Activated CD4-positive, alpha-beta memory T cell treated with anti-CD3 and anti-CD28 coated beads, Interleukin-2, amount 10 ng/mL, durations not matched to agents 7 days and 5 days (primary cell): ENCODE data around the gene HCAR3. TPM values are rescaled to one million over a fixed set of nuclear protein-coding genes. Genes with fewer than 3 reads are reported as not detected.
A peak's percentile ranks its signal among the peaks of the same experiment; 100 is the strongest.
"Not testable (repeated sequence)": the region's sequence is repeated elsewhere in the genome, so short reads cannot be mapped to it uniquely, and the experiment has no call there.

ENCODE experiments used
- CTCF ChIA-PET: fragments of 350-600 bp; sonication (Branson Sonifier 250); formaldehyde crosslinking; loops from one replicate; lab custom pipeline; 2021; ENCODE audit warnings: antibody characterized with exemption, inconsistent platforms; lab: Charles Lee
- POLR2A ChIA-PET: fragments of 350-600 bp; sonication (Branson Sonifier 250); formaldehyde crosslinking; loops from one replicate; lab custom pipeline; 2021; ENCODE audit warnings: antibody characterized with exemption; lab: Charles Lee
- DNase-seq: peaks from one replicate; pipeline ENCODE4 v3.0.0-alpha.2; 2020
- H3K27ac Mint-ChIP-seq: one replicate; pipeline ENCODE4 v1.8.0; 2021; ENCODE audit warnings: mild to moderate bottlenecking, mixed read lengths
- H3K27me3 Mint-ChIP-seq: one replicate; pipeline ENCODE4 v1.8.0; 2021; ENCODE audit warnings: mixed read lengths
- H3K36me3 Mint-ChIP-seq: one replicate; pipeline ENCODE4 v1.8.0; 2021; ENCODE audit warnings: low read depth, mixed read lengths
- H3K4me1 Mint-ChIP-seq: one replicate; pipeline ENCODE4 v1.8.0; 2021; ENCODE audit warnings: mixed read lengths
- H3K4me3 Mint-ChIP-seq: one replicate; pipeline ENCODE4 v1.8.0; 2021; ENCODE audit warnings: mild to moderate bottlenecking, mixed read lengths
- H3K9me3 Mint-ChIP-seq: one replicate; pipeline ENCODE4 v1.8.0; 2021; ENCODE audit warnings: mixed read lengths
- total RNA-seq, 2 experiments: library from RNA; stranded (reverse); gene quantifications; one replicate each; pipeline ENCODE4 v1.2.3, GENCODE V29; 2021

Gene HCAR3
- total RNA-seq, 2 experiments from 2014 or later = not detected

DNA sequence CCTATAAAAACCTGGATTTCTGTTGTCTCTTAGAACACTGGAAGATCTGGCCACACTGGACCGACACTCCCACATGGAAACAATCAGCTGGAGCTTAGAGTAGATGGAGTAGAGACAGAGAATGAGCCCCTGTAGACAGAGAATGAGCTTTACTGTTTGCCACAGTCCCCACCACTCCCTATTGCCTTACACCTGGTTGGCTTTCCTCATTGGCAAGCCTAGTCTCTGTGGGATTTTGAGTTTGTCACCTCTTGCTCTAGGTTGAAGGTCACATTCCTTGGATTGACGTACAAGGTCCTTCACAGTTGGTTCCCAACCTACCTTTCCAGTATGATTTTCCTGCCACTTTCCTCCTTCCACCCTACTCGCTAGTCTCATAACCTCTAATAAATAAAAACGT, 16.0 kb upstream of the HCAR3 start:
- Mint-ChIP-seq H3K27ac (peak overlapping the region; percentile 40), H3K4me1 (peaks cover 64% of the 10 kb centered on the region), H3K9me3 (peaks cover 6% of the 10 kb centered on the region), H3K36me3 (peaks cover 8% of the 10 kb centered on the region), H3K27me3 (no peaks in the 10 kb centered on the region), H3K4me3 (no peak overlapping the region)
- POLR2A ChIA-PET = interaction anchor here (1.2 to 1.4 kb wide), 3 partner anchors 10 to 343 kb away, joined by 3 to 4 read pairs (median 3); no protein-coding TSS in a partner anchor
- CTCF ChIA-PET = interaction anchor here (1.6 kb wide), 1 partner anchor 9 kb away, joined by 4 read pairs; no protein-coding TSS in a partner anchor
- no peak for DNase-seq

DNA sequence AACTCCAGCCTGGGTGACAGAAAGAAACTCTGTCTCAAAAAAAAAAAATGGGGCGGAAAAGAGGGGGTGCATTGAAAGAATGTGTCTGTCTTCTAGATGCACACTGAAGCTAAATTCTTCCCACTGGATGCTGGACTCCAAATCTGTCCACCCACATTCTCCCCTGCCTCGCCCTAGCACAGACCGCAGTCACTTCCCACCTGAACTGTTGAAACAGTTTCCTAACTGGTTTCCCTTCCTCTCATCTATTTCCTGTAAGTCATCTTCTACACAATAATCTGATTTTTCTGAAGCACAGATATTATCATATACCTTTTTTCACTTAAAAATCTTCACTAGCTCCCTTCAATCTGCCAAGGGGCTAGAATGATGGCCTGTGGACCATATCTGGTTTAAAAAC, 15.6 kb upstream of the HCAR3 start:
- CTCF ChIA-PET = interaction anchor here (1.6 kb wide), 1 partner anchor 9 kb away, joined by 4 read pairs; no protein-coding TSS in a partner anchor
- Mint-ChIP-seq H3K36me3 (peaks cover 8% of the 10 kb centered on the region), H3K9me3 (peaks cover 6% of the 10 kb centered on the region), H3K27me3 (no peaks in the 10 kb centered on the region), H3K4me1 (peaks cover 64% of the 10 kb centered on the region), H3K27ac (peak overlapping the region; percentile 52), H3K4me3 (no peak overlapping the region)
- POLR2A ChIA-PET = interaction anchor here (1.2 to 1.5 kb wide), 3 partner anchors 9 to 343 kb away, joined by 3 to 4 read pairs (median 3); no protein-coding TSS in a partner anchor
- DNase-seq = peak; percentile 36

- Mint-ChIP-seq H3K27me3 (no peaks in the 10 kb centered on the region), H3K4me3 (peak within 1 kb of the TSS; percentile 42), H3K36me3 (peaks cover 8% of the 10 kb centered on the region), H3K4me1 (peaks cover 78% of the 10 kb centered on the region), H3K9me3 (peaks cover 4% of the 10 kb centered on the region), H3K27ac (peak within 1 kb of the TSS; percentile 37)
- ChIA-PET CTCF (no interaction called here), POLR2A (interaction anchor here (1.2 to 1.5 kb wide), 3 partner anchors 23 to 502 kb away, joined by 4 to 5 read pairs (median 4); partner anchors contain the start of genes MPHOSPH9, MTRFR and ZCCHC8)
- DNase-seq = peak; percentile 82
Measured at GRCh38 chr12:122730215-122731014, 13.8 kb upstream of the HCAR3 start, which contains the start of gene HCAR1. Gene HCAR1 (minus strand): TSS chr12:122730844. CDS start chr12:122730339, 505 bp downstream.

DNA sequence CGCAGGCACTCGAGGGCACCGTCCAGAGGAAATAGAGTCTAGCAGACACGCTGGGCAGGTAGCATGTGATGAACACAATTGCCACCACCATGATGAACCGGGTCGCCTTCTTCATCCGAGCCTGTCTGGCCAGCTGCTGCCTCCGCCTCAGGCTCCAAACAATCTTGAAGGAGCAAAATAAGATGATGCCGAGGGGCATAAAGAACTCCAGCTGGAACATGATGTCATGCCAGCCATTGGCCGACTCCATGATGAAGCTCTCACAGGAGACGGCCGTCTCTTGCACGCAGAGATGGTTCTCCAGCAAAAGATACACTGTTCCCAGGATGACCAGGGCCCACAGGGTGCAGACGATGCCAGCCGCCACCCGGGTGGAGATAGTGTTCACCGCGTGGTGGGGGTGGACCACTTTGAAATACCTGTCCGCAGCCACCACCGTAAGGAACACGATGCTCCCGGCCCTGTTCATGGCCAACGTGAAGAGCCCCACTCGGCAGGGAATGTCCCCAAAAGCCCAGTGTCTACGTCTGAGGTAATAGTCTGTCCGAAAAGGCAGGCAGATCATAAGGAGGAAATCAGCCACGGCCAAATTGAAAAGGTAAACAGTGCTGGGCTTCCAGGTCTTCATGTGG, 13.1 kb upstream of the HCAR3 start:
- ChIA-PET POLR2A (interaction anchor here (1.2 to 1.5 kb wide), 3 partner anchors 24 to 503 kb away, joined by 4 to 5 read pairs (median 4); partner anchors contain the start of genes MPHOSPH9, MTRFR and ZCCHC8), CTCF (no interaction called here)
- peak overlapping the region; percentile 42 for H3K4me3 Mint-ChIP-seq
- H3K27me3 Mint-ChIP-seq = no peaks in the 10 kb centered on the region
- H3K9me3 Mint-ChIP-seq = peaks cover 4% of the 10 kb centered on the region
- no peak for DNase-seq
- peaks cover 8% of the 10 kb centered on the region for H3K36me3 Mint-ChIP-seq
- peaks cover 84% of the 10 kb centered on the region for H3K4me1 Mint-ChIP-seq
- peak overlapping the region; percentile 37 for H3K27ac Mint-ChIP-seq

DNA sequence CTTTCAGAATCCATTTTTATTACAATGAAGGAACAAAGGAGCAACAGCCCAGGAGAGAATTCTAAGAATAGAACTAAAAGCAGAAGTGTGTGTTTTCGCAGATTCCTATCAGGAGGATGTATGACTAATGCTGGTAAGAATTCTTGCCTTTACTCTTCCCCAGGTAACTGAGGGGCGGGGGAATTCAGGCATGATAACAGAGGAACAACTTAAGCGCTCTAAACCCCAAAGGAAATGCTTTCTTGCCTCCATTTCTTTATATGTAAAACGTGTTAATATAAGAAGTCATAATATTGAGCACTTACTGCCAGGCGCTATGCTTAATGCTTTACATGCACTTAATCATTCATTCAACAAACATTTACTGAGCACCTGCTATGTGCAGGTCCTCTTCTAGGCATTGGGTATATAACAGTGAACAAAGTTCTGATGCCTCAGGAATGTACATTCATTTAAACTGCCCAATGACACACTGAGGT, 9.5 kb upstream of the HCAR3 start:
- Mint-ChIP-seq H3K27ac (peak overlapping the region; percentile 75), H3K27me3 (no peaks in the 10 kb centered on the region), H3K9me3 (no peaks in the 10 kb centered on the region), H3K4me3 (peak overlapping the region; percentile 46), H3K4me1 (peaks cover 71% of the 10 kb centered on the region), H3K36me3 (no peaks in the 10 kb centered on the region)
- POLR2A ChIA-PET = interaction anchor here (1.3 to 1.5 kb wide), 2 partner anchors 9 to 199 kb away, joined by 3 to 4 read pairs; partner anchors contain the start of genes KNTC1 and RSRC2
- peak; percentile 39 for DNase-seq
- CTCF ChIA-PET = interaction anchor here (1.3 to 1.4 kb wide), 2 partner anchors 22 to 27 kb away, joined by 3 to 5 read pairs; partner anchors contain the start of gene DENR

DNA sequence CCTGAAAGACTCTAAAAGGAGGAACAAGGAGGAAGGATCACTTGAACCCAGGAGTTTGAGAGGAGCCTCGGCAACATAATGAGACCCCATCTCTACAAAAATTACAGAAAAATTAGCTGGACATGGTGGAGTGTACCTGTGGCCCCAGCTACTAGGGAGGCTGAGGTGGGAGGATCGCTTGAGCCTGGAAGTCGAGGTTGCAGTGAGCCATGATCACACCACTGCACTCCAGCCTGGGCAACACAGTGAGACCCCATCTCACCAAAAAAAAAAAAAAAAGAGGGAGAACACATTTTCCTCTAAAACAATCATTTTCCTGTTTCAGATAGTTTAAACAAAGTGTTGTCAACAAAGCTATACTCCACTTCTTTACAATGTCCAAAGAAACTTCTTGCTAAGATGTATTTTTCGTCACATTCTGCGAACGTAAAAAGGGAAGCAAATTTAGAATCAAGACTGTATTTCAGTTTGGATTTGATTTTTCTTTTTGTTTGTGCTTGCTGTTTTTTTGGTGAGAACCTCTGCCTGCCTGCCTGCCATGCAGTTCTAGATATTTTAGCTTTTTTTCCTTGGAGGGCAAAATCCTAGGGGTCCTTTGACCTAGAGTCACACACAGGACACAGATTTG, 9.0 kb upstream of the HCAR3 start:
- peak overlapping the region; percentile 46 for H3K4me3 Mint-ChIP-seq
- H3K9me3 Mint-ChIP-seq = no peaks in the 10 kb centered on the region
- CTCF ChIA-PET = no interaction called here
- no peaks in the 10 kb centered on the region for H3K27me3 Mint-ChIP-seq
- POLR2A ChIA-PET = interaction anchor here (0.8 to 1.3 kb wide), 2 partner anchors 28 to 198 kb away, joined by 3 read pairs; partner anchors contain the start of genes KNTC1 and RSRC2
- H3K27ac Mint-ChIP-seq = peak overlapping the region; percentile 75
- no peaks in the 10 kb centered on the region for H3K36me3 Mint-ChIP-seq
- peaks cover 69% of the 10 kb centered on the region for H3K4me1 Mint-ChIP-seq
- no peak for DNase-seq

DNA sequence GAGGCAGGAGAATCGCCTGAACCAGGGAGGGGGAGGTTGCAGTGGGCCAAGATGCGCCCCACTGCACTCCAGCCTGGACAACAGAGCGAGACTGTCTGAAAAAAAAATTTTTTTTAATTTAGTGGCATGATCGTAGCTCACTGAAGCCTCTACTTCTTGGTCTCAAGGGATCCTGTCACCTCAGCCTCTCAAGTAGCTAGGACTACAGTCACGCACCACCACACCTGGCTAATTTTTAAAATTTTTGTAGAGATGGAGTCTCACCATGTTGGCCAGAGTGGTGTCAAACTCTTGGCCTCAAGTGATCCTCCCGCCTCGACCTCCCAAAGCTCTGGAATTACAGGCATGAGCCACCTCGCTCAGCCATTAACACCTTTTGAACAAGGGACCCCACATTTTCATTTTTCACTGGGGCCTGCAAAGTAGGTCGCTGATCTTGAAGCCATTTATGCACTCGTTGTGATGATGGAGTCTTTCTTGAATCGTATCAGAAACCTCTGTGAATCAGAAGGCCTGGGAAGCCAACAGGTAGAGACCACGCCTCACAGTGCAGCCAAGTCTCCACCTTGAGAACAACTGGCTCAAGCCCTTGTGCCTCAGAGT, 8.1 kb upstream of the HCAR3 start:
- no peak overlapping the region for H3K4me3 Mint-ChIP-seq
- DNase-seq = no peak
- no peaks in the 10 kb centered on the region for H3K27me3 Mint-ChIP-seq
- ChIA-PET CTCF (no interaction called here), POLR2A (interaction anchor here (0.8 to 1.3 kb wide), 2 partner anchors 28 to 198 kb away, joined by 3 read pairs; partner anchors contain the start of genes KNTC1 and RSRC2)
- H3K4me1 Mint-ChIP-seq = peaks cover 66% of the 10 kb centered on the region
- no peaks in the 10 kb centered on the region for H3K9me3 Mint-ChIP-seq
- no peak overlapping the region for H3K27ac Mint-ChIP-seq
- no peaks in the 10 kb centered on the region for H3K36me3 Mint-ChIP-seq

DNA sequence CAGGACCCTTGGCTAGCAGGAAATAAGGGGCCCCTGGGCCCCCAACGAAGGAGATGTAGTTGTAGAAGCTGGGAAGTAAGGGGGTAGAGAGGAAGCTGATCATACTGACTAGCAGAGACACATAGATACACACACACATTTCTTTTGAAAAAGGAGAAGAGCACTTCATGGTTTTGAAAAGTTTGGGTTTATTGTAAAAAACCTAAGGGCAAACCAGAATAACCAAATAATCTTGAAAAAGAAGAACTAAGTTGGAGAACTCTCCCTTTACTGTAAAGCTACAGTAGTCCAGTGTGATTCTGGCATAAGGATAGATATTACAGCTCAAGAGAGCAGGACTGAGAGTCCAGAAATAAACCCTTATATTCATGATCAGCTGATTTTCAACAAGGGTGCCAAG, 5.8 kb upstream of the HCAR3 start:
- Mint-ChIP-seq H3K4me3 (no peak overlapping the region), H3K36me3 (no peaks in the 10 kb centered on the region), H3K9me3 (no peaks in the 10 kb centered on the region), H3K27me3 (peaks cover 1% of the 10 kb centered on the region), H3K27ac (no peak overlapping the region), H3K4me1 (peaks cover 47% of the 10 kb centered on the region)
- POLR2A ChIA-PET = interaction anchor here (0.7 to 0.8 kb wide), 2 partner anchors 9 to 11 kb away, joined by 3 read pairs; no protein-coding TSS in a partner anchor
- no peak for DNase-seq
- CTCF ChIA-PET = no interaction called here

GRCh38 chr12:122721057-122721545, 4.5 kb upstream of the HCAR3 start:
- Mint-ChIP-seq H3K27ac (peak overlapping the region; percentile 21), H3K4me3 (peak overlapping the region; percentile 0), H3K36me3 (no peaks in the 10 kb centered on the region), H3K4me1 (peaks cover 40% of the 10 kb centered on the region), H3K27me3 (peaks cover 2% of the 10 kb centered on the region), H3K9me3 (no peaks in the 10 kb centered on the region)
- ChIA-PET CTCF (no interaction called here), POLR2A (interaction anchor here (0.9 kb wide), 1 partner anchor 11 kb away, joined by 4 read pairs; no protein-coding TSS in a partner anchor)
- no peak for DNase-seq

DNA sequence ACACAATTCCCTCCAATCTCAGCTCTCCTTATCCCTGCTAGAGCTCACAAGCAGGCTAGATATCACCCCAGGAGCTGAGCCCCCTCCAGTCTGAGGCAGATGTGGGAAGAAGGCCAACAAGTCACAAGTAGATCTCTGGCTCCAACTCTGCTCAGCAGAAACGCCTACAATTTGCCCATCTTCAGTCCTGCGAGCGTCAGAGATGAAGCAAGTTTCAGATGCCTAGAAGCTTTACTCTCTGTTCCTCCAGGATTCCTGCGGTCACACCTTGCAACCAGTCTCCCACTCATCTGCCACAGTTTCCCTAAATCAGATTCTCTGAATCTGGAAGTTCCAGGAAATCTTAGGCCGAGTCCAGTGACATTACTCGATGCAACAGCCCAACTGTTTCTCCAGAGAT, 1.4 kb downstream of the HCAR3 start:
- DNase-seq, H3K36me3 Mint-ChIP-seq, H3K9me3 Mint-ChIP-seq, POLR2A ChIA-PET, H3K4me1 Mint-ChIP-seq, H3K27ac Mint-ChIP-seq, CTCF ChIA-PET, H3K4me3 Mint-ChIP-seq, H3K27me3 Mint-ChIP-seq: not testable (repeated sequence)

DNA sequence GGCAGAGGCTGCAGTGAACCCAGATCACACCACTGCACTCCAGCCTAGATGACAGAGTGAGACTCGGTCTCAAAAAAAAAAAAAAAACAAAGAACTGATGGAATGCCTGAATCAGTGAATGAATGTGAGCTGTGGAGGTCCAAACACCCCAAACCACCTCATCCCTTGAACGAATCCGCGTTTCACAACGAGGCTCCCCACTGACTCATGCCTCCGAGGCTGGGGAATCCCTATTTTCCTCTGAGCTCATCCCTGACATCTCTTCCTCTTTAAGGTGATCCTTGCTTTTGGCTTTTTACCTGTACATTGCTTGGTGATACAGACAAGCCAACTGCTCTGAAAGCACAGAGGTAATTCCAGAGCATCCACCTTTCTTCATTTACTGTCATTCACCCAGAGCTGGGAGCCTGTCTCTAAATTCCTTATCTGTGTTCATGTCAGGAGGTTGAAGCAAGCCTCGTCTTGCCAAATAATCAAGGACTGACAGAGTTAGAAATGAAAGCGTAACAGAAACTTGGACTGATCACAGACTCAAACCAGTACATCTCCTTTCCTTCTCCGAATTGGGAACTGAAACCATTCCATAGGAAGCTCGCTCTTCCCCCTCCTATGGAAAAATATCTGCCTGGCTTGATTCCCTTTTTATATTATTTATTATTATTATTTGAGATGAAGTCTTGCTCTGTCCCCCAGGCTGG, 3.0 kb downstream of the HCAR3 start:
- H3K9me3 Mint-ChIP-seq, H3K36me3 Mint-ChIP-seq, DNase-seq, POLR2A ChIA-PET, H3K4me3 Mint-ChIP-seq, H3K27ac Mint-ChIP-seq, CTCF ChIA-PET, H3K27me3 Mint-ChIP-seq, H3K4me1 Mint-ChIP-seq: not testable (repeated sequence)
